22Rv1 (cell line): ENCODE results near the gene RAMACL.

ENCODE experiments used
- H3K27ac ChIP-seq: fragments of 450-650 bp; 2 replicates; pipeline ENCODE4 v1.5.1; 2017
- ZFX ChIP-seq: fragments of 450-650 bp; IDR thresholded peaks from 2 replicates; pipeline ENCODE4 v1.6.1; 2017; ENCODE audit warnings: antibody characterized with exemption, borderline replicate concordance
- TF ChIP-seq, protein P1 (sequence below): fragments of 450-650 bp; IDR thresholded peaks from 2 replicates; pipeline ENCODE4 v1.5.1; 2017; ENCODE audit warnings: mild to moderate bottlenecking

RAMACL gene

DNA sequence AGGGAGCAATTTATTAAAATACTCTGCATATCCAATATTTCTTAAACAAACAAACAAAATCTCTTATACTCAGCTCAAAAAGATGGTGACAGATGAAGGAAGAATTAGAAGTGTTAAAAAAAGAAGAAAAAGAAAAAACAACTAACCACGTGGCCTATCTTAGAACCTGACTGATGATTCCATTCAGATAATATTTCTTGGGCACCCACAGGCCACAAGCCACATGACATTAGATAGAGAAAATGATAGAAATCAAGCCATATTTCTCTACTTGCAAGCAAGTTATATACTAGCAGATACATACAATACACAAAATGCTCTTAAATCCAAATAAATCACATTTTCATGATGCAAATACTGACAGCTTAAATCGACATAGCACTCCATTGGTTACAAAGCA lies 14.5 kb upstream of the RAMACL start:
- no peak overlapping the region for H3K27ac ChIP-seq
- no peak for TF ChIP-seq ZFX
- TF ChIP-seq, protein P1, sequence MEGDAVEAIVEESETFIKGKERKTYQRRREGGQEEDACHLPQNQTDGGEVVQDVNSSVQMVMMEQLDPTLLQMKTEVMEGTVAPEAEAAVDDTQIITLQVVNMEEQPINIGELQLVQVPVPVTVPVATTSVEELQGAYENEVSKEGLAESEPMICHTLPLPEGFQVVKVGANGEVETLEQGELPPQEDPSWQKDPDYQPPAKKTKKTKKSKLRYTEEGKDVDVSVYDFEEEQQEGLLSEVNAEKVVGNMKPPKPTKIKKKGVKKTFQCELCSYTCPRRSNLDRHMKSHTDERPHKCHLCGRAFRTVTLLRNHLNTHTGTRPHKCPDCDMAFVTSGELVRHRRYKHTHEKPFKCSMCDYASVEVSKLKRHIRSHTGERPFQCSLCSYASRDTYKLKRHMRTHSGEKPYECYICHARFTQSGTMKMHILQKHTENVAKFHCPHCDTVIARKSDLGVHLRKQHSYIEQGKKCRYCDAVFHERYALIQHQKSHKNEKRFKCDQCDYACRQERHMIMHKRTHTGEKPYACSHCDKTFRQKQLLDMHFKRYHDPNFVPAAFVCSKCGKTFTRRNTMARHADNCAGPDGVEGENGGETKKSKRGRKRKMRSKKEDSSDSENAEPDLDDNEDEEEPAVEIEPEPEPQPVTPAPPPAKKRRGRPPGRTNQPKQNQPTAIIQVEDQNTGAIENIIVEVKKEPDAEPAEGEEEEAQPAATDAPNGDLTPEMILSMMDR, result no peak

DNA sequence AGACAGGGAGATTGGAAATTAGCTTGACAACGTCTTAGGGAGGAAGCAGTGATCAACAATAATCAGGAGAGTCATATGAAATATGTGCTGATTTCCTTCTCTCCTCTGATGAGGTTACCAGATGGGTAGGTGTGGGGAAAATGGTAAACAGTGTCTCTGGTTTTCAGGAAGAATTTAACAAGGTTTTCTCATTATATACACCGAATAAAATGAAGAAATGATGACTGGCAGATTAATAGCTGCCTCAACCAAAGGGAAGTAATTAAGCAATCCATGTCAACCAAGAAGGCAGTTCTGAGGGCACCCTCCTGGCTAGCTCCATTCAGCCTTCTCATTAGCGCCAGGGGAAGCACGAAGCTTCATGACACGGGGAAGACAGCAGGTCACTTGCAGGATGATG lies 12.7 kb upstream of the RAMACL start:
- no peak for TF ChIP-seq ZFX
- TF ChIP-seq, protein P1, result no peak
- no peak overlapping the region for H3K27ac ChIP-seq

DNA sequence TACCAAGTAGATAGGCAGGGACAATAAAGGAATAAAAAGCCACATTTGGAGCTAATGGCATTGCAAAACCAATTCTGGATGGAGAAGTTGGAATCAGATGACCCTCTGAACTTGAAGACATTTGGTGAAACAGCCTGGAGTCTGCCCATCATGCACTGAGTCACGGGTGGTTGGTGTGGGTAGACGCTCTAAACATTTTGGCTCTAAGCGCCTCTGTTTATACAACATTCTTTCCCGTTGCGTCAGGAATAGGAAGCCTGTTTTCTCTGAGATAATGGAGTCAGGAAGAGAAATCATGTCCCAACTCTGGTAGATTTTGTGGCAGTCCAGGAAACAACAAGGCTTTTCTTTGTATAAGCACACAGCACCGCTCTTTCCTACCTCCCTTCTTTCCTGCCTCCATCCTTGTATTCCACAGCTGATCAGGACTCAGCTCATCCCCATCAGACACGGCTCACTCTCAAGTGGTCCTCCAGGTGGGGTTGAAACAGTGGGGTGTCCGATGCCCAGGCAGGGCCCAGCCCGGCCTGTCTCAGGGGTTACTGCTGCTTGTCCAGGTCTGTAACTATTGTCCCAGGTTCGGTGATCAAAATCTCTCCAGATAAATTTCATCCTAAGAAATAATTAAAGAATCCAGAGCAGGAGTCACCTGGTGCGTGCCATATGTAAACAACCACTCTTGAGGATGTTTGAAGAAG lies 12.1 kb upstream of the RAMACL start:
- TF ChIP-seq, protein P1, result no peak
- no peak for TF ChIP-seq ZFX
- H3K27ac ChIP-seq, result no peak overlapping the region

DNA sequence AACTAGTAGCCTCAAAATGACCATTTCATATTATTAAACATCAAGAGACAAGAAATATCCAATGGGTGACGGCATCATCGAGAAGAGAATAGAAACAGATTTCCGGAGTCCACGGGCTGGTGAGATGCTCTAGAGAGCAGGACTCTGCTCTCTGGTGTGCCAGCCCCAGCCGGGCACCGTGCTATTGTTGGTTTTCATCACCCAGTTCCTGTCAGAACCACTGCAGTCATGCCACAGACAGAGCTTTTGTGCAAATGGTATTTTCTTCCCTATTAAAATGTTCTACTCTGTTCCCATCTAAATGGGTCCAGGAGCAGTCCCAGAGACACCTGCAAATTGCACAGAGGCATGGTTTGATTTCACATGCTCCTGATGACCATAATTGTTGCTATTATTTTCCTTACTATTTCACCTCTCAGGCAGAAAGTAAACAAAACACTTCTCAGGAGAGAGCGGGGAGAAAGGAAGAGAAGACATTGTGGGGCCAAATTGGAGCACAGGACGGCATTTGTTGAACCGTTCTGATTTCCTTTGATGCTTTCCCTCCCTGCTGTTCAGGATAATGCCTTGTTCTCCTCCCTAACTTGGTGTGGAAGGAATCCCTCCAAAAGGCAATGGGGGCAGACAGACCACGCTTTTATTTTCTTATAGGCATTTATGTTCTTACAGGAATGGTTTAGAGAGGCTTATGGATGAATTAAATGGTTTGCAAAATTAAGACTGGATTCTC lies 11.4 kb upstream of the RAMACL start:
- TF ChIP-seq, protein P1, result no peak
- TF ChIP-seq ZFX, result no peak
- no peak overlapping the region for H3K27ac ChIP-seq

DNA sequence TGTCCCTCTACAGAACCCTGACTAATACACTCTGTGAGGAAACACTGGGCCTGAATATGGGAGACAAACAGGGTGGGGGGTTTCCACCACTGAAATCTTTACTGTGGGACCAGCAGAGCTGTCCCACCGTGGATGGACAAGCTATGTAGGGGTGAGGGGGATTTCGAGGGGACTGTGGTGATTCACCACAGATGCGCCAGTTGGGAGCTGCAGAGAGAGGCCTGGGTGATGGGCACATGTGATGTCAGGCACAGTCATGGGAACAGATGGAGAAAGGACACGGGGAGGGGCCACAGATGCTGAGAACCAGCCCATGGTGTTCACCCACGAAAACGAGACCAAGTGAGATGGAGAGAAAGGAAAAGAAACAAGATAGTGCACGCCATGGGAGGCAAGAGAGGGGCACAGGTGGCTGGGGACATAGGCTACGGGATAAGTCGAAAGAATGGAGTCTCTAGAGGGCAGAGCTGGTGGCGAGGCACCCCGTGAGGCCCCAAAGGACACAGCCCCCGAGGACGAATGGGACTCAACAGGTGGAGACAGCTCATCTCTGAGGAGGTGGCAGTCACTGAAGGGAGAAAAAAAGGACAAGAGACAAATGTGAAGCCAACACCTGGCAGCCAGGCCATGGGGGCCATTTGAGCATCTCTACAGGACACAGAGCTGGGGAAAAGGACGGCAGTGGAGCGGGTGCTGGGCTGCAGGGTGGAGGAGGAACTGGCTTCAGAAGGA lies 10.5 kb upstream of the RAMACL start:
- no peak overlapping the region for H3K27ac ChIP-seq

DNA sequence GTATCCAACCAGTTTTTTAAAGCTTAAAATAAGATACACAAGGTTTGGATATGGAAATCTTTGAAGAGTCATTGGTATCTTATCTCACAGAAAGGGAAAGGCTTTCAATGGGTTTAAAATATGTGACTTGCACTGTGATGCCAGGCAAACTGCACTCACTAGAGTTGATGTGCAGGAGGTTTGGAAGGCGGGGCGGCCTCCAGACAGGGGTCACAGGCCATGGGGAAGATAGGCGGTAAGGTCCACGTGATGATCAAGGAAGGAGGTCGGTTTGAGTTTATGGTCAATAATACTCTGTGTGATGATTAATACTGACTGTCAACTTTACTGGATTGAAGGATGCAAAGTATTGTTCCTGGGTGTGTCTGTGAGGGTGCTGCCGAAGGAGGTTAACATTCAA lies 9.5 kb upstream of the RAMACL start:
- TF ChIP-seq, protein P1, result no peak
- TF ChIP-seq ZFX, result no peak
- H3K27ac ChIP-seq, result no peak overlapping the region

More for the DNA sequence above, 10.5 kb upstream of the RAMACL start:
- TF ChIP-seq, protein P1, result no peak
- TF ChIP-seq ZFX, result no peak
